ENCODE measurements around the gene RABGGTA.

RABGGTA gene

DNA sequence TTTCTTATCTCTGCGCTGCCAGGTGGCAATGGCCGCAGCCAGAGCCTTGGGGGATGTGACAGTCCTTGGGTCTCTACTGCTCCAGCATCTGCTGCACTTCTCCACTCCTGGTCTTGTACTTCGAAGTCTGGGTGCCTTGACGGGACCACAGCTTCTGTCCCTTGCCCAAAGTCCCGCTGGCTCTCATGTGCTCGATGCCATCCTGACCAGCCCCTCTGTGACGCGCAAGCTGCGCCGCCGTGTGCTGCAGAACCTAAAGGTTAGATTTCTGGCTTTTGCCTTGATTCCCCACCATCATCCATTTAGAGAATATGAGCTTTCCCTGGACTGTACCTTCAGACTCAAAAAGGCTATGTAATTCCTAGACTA, 32.6 kb upstream of the RABGGTA start:
- DNase-seq: no peak

GRCh38 chr14:24300326-24300980, 29.1 kb upstream of the RABGGTA start:
- no peak for DNase-seq

DNA sequence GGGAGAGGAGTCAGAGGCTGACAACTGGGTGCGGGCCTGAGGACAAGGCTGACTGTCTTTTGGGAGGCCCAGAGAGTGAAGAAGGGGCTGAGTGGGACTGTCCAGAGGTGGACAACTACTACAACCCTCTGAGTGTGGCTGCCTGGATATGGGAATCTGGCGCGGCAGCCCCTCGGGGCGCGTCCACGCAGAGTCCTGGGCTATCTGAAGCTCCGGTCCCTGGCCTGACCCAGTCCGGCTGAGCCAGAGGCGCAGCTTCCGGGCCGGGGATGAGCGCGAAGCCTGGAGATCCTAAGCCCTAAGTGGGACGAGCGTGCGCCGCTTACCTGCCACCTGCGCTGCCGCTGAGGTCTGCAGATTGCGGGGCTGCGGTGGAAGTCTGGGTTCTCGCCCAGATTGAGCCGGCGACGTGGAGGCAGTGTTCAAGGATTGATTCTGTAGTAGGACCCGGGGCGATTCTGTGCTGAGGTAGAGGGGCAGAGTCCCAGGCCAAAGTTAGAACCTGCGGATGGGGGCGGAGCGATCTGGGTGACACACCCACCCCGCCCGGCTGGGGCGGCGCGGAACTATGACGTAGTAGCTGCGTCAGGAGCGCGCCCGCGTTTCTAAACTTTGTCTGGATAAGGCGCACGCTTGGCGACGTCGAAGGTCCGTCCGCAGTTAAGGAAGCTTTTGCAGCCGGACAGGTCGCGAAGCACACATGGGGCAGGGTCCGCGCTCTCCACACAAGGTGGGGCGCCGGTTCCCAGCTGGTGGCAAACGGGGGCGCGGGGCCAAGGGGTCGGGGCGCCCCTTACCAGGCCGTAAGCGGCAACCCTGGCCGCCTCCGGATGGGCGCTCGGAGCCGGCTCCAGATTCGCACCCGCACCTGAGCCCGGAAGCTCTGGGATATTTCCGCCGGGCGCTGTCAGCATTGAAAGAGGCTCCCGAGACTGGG, 28.1 kb upstream of the RABGGTA start, which contains the start of the genes DHRS1 and NOP9:
DHRS1 (minus strand) TSS at position 526 of the 937 bp plus-strand sequence. CDS start 674 bp downstream, outside the sequence.
NOP9 (plus strand) TSS at position 596 of the 937 bp plus-strand sequence; CDS start at position 701, 105 bp downstream.
- DNase-seq: peak; percentile 76 to 92 (median 88)

DNA sequence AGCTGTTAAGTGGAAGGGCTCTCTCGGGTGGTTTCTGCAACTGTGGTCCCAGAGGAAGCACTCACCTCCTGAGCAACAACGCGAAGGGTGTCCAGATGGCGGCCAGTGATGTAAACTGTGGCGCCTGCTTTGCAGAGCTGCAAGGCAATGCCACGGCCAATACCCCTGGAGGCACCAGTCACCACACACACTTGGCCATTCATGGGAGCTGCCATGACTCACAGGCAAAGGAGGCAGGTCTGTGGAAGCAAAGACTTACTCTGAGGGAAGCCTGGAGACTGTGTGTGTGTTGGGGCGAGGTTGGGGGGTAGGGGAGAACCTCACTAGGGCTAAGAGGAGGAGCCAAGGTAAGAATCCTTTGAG, 27.5 kb upstream of the RABGGTA start:
- DNase-seq: no peak

GRCh38 chr14:24297190-24297964, 26.0 kb upstream of the RABGGTA start:
- DNase-seq: no peak

DNA sequence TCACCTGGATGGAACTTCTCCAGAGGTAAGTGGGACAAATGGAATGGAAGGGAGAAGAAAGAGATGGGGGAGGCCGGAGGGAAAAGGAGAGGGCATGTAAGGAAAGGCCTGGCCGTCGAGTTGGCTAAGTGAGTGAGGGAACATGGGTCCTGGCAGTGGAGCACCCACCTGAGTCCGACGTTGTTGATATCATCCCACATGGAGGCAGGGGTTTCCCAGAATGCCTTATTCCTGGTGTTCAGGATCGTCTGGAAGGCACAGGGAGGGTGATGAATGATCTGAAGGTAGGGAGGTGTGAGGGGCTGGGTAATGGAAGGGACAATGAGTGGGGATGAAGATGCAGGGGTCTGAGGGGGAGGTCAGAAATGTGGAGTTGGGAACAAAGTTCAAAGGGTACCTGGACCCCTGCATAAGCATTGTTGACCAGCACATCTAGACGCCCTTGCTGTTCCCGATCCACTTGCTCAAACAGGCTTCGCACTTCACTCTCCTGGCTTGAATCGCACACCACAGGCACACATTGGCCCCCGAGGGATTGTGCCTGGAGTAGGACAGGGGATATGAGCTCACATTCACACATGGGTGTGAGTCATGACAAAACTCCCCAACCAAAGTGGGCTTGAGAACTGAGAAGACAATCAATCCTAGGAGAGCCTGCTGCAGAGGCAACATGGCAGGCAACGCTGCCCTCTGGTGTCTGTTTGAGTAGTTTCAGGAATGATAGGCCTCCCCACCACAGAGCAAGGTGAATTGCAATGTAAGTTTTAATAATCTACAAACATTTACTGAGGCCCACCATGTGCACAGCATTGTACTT, 25.2 kb upstream of the RABGGTA start:
- peak; percentile 28 to 80 (median 58) for DNase-seq

DNA sequence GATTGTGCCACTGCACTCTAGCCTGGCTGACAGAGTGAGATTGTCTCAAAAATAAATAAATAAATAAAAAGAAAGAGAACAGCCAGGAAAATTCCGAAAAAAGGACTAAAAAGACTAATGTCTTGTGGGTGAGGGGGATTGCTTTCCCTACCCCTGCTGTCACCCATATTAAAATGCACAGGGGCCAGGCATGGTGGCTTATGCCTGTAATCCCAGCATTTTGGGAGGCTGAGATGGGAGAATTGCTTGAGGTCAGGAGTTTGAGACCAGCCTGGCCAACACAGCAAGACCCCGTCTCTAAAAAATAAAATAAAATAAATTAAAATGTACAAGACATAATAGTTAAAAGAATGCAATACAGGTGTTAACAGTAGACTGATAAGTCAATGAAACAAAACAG, 22.1 kb upstream of the RABGGTA start:
- DNase-seq: no peak

DNA sequence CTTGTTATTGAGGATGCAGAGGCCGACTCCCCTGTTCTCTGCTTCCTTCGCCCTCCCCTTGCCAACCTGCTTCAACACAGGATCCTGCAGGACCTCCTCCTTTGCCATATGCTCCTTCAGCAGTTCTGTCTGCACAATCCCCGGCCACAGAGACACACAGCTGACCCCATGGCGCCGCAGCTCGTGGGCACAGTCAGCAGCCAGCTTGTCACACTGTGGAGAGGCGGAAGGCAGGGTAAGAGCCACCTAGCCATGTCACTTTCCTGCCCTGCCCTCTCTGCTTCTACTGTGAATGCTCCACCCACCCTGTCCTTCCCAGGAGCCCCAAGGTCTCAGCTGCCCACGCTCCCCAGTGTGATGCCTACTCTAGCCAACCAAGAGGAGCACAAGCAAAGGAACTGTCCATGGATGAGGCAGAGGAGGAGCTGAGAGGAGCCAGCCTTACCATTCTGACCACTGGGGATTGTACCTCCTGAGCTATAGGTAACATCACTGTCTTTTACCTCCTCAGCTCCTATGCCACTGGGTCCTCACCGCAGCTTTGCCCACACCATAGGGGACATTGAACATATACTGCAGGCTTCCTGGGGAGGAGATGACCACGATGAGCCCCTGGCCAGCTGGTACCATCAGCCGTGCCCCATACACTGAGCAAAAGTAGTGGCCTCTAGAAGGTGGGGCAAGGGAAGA, 20.9 kb upstream of the RABGGTA start:
- DNase-seq: no peak

DNA sequence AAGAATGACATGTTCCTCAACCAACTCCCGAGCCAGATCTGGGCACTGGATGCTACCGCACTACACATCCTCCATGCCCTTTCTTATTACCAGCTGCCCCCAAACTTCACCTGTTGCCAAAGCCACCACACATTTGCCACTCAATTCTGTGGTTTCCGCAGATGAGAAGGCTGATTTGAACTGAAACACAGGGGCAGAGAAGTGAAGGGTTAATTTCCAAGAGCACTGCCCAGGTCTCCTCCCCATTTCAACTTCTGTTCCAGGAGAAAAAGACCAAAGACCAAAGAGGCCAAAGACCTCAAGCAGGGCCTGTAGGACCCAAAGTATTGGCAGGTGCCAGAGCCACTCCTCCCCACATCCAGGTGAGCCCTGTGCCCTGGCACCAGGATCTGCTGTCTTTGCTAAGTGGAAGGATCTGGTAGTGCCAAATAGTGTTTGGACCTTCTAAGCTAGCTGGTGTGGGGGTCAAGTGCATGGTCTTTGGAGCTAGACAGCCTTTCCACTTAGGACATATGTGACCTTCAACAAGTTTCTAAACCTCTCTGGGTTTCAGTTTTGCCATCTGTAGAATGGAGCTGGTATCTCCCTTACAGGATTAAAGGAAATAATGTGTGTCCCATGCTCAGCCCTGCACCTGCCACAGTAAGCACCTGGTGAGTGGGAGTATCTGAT, 20.2 kb upstream of the RABGGTA start:
- no peak for DNase-seq

GRCh38 chr14:24290746-24291145, 19.3 kb upstream of the RABGGTA start:
- no peak for DNase-seq

DNA sequence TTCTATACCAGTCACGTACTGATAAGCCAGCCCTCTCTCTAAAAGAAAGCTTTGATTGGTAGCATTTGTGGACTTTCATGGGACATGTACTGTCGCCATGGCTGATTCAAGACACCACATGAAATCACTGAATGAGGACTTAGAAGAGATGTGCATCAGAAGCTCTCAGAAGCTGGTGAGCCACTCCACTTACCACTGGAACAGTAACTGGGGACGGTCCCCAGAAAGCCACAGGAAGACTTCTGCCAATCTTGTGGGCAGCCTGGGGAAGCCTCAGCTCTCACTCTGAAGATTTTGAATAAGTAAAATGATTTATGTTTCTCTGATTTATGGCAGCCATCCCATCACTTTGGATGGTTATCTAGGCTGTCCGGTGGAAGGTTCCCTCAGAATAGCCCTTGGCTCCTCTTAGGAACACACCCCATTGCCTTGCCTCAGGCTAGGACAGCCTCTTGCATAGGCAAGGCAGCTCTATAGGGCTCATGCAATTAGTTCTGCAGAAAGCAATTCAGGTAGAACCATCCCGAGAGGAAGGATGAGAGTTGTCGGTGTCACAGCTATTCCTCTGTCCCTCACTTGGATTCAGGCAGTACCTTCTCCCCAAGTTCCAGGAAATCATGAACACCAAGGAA, 18.4 kb upstream of the RABGGTA start:
- peak in 1 of 5 donors; percentile 72 for DNase-seq

GRCh38 chr14:24286996-24287395, 15.6 kb upstream of the RABGGTA start:
- DNase-seq: no peak

DNA sequence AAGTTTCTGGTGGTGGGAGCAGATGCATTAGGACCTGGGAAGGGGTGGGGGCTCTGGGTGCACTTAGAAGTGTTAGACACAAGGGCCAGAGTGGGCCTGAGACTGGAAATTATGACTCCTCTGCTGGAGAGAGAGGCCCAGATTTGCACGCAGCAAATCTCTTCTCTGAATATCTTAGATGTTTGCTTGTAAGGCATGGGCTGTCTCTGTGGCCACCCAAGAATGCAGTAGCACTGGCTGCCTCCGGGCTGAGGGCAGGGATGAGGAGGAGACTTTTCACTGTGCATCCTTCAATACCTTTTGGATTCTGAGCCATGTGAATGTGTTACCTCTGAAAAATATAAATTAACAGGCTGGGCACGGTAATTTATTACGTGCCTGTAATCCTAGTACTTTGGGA, 14.0 kb upstream of the RABGGTA start:
- no peak for DNase-seq

GRCh38 chr14:24284501-24285035, 13.2 kb upstream of the RABGGTA start:
- no peak for DNase-seq

DNA sequence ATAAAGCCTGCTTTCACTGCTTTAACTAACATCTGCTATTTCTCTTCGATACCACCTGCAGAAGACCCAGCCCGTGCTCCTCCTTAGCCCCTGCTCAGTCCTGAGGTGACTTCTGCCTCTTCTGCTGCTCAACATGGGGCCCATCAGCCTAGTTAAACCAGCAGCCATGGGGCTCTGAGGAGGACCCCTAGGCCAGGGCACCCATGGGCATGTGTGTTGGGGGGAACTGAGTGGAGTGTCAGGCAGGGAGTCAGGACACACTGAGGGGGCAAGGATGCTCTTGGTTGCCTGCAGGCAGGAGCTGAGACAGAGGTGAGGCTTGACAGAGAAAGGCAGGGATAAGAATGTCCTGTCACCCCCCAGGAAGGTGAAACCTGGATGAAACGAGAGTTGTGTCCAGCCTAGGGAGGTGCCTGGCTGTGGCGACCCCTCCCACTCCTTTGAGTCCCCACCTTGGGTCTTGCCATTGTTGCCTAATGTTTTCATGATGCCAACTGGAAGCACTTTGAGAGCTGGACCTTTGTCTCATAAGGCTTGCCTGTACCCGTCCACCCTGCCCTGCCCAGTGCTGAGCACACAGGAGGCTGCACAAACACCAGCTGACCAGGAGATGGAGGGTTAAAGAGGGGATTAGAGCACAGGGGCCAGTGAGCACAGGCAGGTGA, 12.5 kb upstream of the RABGGTA start:
- no peak for DNase-seq

- DNase-seq: no peak
Observed at GRCh38 chr14:24282736-24283135, 11.3 kb upstream of the RABGGTA start.

- DNase-seq: no peak
Observed at GRCh38 chr14:24281636-24282035, 10.2 kb upstream of the RABGGTA start.

GRCh38 chr14:24280797-24281460, 9.5 kb upstream of the RABGGTA start:
- DNase-seq: no peak

All from T-helper 1 cell (primary cell).